CD4-positive, alpha-beta T cell treated with Interleukin-15 for 1 hour (primary cell): Measurements from ENCODE around the gene LPIN1.
"Not testable (repeated sequence)": the region's sequence is repeated elsewhere in the genome, so short reads cannot be mapped to it uniquely, and the experiment has no call there.

Experiments used
- DNase-seq: peaks from one replicate; pipeline ENCODE4 v3.0.0-alpha.2; 2020

LPIN1 gene

GRCh38 chr2:11813951-11814350 is 67.5 kb downstream of the LPIN1 start:
- DNase-seq: no peak

- DNase-seq: no peak
These were observed 68.6 kb downstream of the LPIN1 start for GRCh38 chr2:11814979-11815510.

GRCh38 chr2:11816935-11817334 is 70.5 kb downstream of the LPIN1 start:
- DNase-seq: not testable (repeated sequence)

- DNase-seq: no peak
These were observed 72.8 kb downstream of the LPIN1 start for GRCh38 chr2:11819235-11819729.

GRCh38 chr2:11820650-11821049 is 74.2 kb downstream of the LPIN1 start:
- DNase-seq: no peak

- no peak for DNase-seq
These were observed 75.3 kb downstream of the LPIN1 start for GRCh38 chr2:11821705-11822104.

- DNase-seq: not testable (repeated sequence)
These were observed 75.9 kb downstream of the LPIN1 start for GRCh38 chr2:11822359-11822745.

GRCh38 chr2:11822746-11823451 is 76.5 kb downstream of the LPIN1 start:
- DNase-seq: no peak

GRCh38 chr2:11824901-11825828 is 78.7 kb downstream of the LPIN1 start:
- no peak for DNase-seq

- no peak for DNase-seq
These were observed 81.1 kb downstream of the LPIN1 start for GRCh38 chr2:11827547-11827946.

GRCh38 chr2:11828933-11829323 is 82.5 kb downstream of the LPIN1 start:
- DNase-seq: no peak

GRCh38 chr2:11829324-11829946 is 83.0 kb downstream of the LPIN1 start:
- peak; percentile 71 for DNase-seq

GRCh38 chr2:11829947-11830707 is 83.7 kb downstream of the LPIN1 start:
- DNase-seq: peak; percentile 52

- no peak for DNase-seq
These were observed 84.4 kb downstream of the LPIN1 start for GRCh38 chr2:11830708-11831301.

- DNase-seq: no peak
These were observed 85.0 kb downstream of the LPIN1 start for GRCh38 chr2:11831415-11831814.

GRCh38 chr2:11832531-11832930 is 86.1 kb downstream of the LPIN1 start:
- no peak for DNase-seq

GRCh38 chr2:11833601-11834000 is 87.2 kb downstream of the LPIN1 start:
- DNase-seq: no peak

GRCh38 chr2:11835403-11835802 is 89.0 kb downstream of the LPIN1 start:
- DNase-seq: no peak

- no peak for DNase-seq
These were observed 90.3 kb downstream of the LPIN1 start for GRCh38 chr2:11836647-11837219.

GRCh38 chr2:11837875-11838734 is 91.7 kb downstream of the LPIN1 start:
- no peak for DNase-seq

- no peak for DNase-seq
These were observed 93.5 kb downstream of the LPIN1 start for GRCh38 chr2:11839916-11840315.
